Measurements from ENCODE around the gene ACOX1.

DNA sequence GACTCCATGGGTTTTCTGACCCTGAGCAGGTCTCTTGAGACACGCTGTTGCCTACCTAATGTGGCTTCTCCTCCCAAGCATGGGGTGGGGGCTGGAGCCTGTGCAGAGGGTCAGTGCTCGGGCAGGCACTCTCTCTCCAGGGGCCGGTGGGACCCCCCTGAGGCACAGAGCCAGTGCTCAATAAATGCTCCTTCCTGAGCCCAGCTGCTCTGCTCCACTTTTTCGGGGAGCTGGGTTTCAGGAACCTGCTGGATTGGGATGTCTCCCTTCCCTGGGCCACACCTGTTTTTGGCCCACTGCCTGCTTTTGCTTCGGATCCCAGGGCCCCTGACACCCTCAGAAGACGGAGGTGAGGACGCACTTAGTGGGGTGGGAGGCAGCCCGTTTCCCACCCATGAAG, 80.9 kb downstream of the ACOX1 start:
- TF ChIP-seq POLR2A (IDR thresholded peaks at IDR 0.05; ENCODE audit: low read depth, low read length) (no peak), POLR2AphosphoS5 (IDR thresholded peaks at IDR 0.05; ENCODE audit: low read depth, low read length) (no peak), TAF1 (IDR thresholded peaks at IDR 0.05; ENCODE audit: borderline replicate concordance, low read depth, low read length) (no peak)
